GM19035 (cell line): ENCODE results near the gene LRRTM1.

Experiments
- ATAC-seq: cut with Tn5 transposase; IDR thresholded peaks from one replicate; pipeline ENCODE4 v1.9.1; 2021; ENCODE audit not compliant: unreplicated experiment

Gene LRRTM1, protein sequence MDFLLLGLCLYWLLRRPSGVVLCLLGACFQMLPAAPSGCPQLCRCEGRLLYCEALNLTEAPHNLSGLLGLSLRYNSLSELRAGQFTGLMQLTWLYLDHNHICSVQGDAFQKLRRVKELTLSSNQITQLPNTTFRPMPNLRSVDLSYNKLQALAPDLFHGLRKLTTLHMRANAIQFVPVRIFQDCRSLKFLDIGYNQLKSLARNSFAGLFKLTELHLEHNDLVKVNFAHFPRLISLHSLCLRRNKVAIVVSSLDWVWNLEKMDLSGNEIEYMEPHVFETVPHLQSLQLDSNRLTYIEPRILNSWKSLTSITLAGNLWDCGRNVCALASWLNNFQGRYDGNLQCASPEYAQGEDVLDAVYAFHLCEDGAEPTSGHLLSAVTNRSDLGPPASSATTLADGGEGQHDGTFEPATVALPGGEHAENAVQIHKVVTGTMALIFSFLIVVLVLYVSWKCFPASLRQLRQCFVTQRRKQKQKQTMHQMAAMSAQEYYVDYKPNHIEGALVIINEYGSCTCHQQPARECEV

DNA sequence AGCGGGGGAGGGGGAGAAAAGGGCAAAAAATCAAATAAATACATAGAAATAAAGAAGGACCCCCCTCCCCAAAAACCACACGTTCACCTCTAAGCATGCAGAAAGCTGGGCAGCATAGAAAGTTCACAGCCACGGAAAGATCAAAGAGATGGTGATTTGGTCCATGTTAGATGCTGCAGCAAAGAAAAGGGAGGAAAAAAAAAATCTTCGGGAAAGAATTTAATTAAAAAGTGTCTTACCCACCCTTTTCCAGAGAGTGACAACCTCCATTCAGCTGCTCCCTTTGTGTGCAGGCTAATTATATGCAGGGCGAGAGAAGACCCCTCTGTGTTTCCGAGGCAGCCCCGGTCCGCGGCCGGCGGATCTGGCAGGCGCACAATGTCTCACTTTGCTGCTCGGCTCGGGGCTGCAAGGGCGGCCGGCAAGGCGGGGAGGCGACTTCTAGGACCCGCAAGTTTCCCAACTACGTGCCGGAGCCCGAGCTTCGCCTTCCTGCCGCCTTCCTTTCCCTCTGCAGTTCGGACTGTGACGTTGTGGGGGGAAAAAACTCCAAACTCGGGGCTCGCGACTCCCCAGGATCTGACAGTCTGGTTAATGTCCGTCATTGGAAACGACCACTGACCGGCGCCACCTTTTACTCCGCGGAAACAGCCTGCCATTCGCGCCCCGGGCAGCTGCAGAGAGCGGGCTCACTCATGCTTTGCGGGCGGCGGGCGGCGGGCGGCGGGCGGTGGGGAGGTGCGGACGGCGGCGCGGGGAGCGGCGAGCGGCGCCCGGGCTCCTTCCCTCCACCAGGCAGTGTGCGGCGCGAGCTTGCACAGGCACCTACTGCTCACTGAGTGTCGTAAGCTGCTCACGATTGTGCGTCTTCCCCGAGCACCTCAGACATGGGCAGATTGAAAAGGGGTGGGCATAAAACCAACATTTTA is at the start of gene LRRTM1:
TSS of gene LRRTM1 (minus strand) at position 844 of the 929 bp plus-strand sequence. CDS start 933 bp downstream, outside the sequence.
- ATAC-seq, result no peak

DNA sequence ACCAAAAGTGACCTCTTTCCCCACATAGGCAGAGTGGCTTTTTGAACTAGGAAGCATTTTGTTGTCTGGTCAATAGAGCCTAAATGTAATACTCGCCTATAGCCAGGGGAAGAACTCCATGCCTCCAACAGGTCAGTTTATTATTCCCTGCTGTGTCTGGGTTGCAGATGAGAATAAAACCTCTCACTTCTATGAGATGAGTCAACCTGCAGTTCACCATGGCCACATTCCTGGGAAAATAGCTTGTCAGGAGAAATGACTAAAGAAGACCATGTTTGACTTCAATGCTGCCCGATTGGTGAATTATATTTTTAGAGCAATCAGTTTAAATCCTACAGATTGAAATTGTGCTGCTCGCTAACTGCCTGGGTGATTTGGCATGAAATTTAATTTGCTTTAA is 46.7 kb upstream of the LRRTM1 start:
- no peak for ATAC-seq

- ATAC-seq, result no peak
Measured at GRCh38 chr2:80348953-80349352, 44.4 kb upstream of the LRRTM1 start.

DNA sequence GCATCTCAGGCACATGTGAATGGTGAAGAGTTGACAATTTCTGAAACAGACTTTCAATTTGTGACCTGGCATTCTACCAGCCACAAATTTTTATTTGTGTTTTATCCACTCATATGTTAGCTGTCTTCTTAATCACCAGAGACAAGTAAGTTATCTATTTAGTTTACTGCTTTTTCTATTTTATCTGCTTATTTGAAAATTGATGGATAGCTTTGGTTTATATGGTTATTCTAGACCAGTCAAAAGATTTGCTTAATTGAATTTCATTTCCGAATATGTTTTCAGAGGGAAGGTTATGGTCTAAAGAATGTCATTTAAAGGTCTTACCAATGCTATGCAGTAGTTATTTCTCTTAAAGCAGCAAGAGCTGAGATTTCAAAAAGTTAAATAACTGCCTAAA is 43.5 kb upstream of the LRRTM1 start:
- ATAC-seq, result no peak

DNA sequence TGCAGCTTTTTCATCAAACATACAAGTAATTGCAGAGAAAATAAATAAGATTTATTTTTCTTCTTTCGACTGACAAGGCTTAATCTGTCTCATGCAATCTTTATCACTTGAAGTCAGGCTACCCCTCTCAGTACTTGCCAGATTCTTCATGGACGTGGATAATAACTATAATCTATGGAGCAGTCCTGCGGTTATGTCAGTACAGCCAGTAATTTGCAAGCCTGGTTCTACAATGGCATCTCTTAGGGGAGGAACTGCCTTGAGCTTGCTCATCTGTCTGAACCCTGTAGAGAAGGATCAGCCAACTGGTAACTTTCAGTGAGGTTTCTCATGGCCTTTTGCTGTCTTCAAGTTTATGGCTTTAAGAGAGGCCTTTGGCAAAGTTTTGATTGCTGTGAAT is 35.5 kb upstream of the LRRTM1 start:
- ATAC-seq, result no peak

- ATAC-seq, result no peak
Measured at GRCh38 chr2:80338794-80339193, 34.2 kb upstream of the LRRTM1 start.

- ATAC-seq, result no peak
Measured at GRCh38 chr2:80335411-80335810, 30.9 kb upstream of the LRRTM1 start.

DNA sequence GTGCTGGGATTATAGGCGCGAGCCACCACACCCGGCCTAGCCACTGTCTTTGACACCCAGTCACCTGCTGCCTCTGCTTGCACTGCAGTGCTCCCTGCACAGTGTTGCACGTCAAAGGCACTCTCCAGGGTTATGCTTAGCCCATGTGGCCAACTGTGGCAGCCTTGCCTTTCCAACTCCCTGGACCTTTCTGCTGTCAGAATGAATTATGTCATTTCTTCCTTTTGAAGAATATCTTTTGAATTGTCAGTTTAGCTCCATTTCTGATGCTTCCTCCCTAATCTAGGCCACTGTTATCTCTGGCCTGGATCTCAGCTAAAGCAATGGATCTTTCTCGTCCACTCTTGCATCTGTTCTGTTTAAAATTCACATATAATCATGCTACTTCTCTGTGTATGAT is 29.3 kb upstream of the LRRTM1 start:
- no peak for ATAC-seq

- no peak for ATAC-seq
Measured at GRCh38 chr2:80330527-80331450, 26.2 kb upstream of the LRRTM1 start.

DNA sequence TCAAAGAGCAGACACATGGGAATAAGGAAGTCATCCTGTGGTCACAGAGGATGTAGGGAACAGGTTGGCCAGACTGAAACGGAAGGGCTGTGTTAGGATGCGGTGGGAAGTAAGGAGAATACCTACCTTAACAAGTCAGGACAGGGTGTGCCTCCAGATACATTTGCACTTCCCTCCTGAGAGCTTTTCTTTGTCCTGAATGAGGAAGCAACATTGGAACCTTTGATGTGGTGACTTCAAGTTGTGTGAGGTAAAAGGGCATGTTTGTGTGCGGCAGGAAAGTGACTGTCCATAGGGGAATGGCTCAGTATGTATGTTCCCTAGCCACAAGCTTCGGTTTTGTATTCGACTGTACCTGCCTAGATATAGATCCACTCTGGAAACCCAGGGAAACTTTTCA is 24.9 kb upstream of the LRRTM1 start:
- no peak for ATAC-seq

- ATAC-seq, result no peak
Measured at GRCh38 chr2:80328159-80328571, 23.6 kb upstream of the LRRTM1 start.

DNA sequence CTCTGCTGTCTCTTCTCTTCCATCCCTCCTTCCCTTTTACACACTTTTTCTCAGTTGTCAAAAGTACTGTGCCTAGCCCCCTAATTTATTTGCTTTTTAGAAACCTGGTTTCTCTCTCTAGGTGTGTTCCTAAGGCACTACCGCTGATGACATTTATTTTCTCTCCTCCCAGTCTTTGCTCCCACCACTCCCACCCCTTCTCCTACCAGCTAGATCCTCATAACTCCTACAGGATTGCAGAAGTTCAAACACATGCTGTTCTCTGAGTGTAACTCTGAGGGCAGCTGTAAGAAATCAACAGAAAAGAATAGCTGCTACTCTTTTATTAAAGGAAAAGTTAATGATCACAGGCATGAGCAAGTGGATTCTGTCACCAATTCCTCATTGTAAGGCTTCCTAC is 22.3 kb upstream of the LRRTM1 start:
- ATAC-seq, result no peak

- ATAC-seq, result no peak
Measured at GRCh38 chr2:80326214-80326613, 21.7 kb upstream of the LRRTM1 start.

DNA sequence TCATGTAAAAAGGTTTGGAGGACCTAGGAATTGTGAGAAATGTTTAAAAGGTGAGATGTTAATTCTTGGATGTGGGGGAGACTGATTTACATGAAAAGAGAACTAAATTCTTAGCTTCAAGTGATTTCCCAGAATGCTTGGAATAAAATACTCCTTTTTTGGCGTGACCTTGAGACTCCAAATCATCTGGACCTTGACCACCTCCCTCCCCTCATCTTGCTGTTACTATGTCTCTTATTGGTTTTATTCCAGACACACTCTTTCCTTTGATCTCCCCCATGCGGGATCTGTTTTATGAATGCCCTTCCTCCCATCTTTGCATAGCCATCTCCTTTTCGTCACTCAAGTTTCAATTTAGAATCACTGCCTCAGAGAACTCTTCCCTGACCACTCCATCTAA is 20.0 kb upstream of the LRRTM1 start:
- no peak for ATAC-seq

DNA sequence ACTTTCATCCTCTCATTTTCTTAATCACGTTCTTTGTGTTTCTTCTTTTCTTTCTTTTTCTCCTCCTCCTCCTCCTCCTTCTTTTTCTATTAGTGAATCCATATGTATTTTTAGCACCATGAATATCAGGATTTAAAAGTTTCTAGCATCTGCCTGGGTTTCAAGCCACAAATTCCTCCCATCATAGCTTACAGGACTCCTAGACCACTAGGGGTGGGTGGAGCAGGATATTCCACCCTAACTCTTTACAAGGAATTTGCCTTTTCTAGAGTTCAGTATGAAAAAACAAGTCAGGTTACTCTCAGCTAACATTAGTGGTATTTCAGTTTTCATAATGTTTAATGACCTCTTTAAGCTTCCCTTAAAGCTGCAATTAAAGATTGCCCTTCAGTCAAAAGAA is 19.1 kb upstream of the LRRTM1 start:
- no peak for ATAC-seq

DNA sequence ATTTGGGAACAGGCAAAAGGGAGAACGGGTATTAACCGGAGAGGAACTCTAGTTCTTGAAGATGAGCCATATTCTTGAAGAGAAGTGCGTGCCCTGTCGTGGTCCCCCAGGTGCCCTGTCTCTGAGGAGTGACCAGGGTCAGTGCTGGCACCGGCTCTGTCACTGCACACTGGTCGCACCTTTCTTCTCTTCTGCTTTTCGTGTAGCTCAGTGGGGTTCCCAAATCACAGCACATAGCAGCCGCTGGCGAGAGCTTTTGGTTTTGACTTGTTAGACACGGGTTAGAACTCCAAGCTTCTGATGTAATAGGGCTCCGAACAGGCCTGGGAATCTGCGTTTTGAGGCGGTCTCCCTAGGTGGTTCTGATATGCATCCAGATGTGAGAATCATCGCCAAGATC is 18.4 kb upstream of the LRRTM1 start:
- no peak for ATAC-seq

GRCh38 chr2:80322311-80322920 is 17.9 kb upstream of the LRRTM1 start:
- ATAC-seq, result no peak

- ATAC-seq, result no peak
Measured at GRCh38 chr2:80312282-80312839, 7.8 kb upstream of the LRRTM1 start.

DNA sequence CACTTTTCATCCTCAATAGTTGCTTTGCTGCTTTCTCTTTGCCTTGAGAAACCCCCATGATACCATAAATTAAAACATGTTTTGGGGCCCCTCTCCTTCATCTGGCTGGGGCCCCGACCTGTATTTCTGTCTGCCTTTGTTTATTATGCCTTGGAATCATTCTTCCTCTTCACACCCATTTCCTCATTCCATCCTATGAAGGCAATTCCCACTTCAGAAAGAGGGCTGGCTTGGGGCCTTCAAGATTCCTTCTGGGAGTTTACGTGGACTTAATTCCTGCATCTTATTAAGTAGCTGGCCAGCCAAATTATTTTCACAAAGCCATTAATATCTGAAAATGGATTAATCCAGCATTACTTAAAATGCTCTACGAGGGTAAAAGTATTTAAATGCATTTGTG is 6.8 kb upstream of the LRRTM1 start:
- ATAC-seq, result no peak
